ENCODE results near the gene ANTKMT. TPM values are rescaled to one million over a fixed set of nuclear protein-coding genes. Genes with fewer than 3 reads are reported as not detected.

Gene ANTKMT
- total and polyA plus RNA-seq, 2 of the 8 experiments (the other 6 are each of a cell fraction or from before 2014, with no cell fraction given) = 26.5 to 26.6 TPM

DNA sequence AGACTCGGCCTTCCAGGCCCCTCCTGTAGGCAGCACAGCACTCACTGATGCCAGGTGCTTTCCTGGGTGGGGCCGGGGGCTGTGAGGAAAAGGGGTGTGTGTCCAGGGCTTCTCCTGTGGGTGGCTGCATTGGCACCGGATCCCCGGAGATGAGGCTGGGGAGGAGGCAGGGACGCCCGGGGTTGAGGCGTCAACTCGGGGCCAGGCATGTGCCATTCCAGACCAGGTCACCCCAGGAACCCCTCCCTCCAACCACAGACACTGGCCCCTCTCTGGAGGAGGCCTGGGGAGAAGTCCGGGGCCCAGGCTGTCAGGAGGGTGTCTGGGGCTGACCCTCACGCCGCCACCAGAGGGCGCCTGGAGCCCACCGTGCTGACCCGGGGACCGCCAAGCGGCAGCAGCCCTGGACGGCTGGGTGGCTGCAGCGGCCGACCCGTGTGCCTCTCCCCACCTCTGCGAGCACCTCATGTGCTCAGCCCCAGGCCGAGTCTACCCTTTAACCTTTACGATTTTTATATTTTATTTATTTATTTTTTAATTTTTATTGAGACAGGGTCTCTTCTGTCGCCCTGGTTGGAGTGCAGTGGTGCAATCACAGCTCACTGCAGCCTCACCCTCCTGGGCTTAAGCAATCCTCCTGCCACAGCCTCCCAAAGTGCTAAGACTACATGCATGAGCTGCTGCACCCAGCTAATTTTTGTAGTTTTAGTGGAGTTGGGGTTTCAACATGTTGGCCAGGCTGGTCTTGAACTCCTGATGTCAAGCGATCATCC is 9.2 kb upstream of the ANTKMT start (continued):
- TF ChIP-seq, protein P1, sequence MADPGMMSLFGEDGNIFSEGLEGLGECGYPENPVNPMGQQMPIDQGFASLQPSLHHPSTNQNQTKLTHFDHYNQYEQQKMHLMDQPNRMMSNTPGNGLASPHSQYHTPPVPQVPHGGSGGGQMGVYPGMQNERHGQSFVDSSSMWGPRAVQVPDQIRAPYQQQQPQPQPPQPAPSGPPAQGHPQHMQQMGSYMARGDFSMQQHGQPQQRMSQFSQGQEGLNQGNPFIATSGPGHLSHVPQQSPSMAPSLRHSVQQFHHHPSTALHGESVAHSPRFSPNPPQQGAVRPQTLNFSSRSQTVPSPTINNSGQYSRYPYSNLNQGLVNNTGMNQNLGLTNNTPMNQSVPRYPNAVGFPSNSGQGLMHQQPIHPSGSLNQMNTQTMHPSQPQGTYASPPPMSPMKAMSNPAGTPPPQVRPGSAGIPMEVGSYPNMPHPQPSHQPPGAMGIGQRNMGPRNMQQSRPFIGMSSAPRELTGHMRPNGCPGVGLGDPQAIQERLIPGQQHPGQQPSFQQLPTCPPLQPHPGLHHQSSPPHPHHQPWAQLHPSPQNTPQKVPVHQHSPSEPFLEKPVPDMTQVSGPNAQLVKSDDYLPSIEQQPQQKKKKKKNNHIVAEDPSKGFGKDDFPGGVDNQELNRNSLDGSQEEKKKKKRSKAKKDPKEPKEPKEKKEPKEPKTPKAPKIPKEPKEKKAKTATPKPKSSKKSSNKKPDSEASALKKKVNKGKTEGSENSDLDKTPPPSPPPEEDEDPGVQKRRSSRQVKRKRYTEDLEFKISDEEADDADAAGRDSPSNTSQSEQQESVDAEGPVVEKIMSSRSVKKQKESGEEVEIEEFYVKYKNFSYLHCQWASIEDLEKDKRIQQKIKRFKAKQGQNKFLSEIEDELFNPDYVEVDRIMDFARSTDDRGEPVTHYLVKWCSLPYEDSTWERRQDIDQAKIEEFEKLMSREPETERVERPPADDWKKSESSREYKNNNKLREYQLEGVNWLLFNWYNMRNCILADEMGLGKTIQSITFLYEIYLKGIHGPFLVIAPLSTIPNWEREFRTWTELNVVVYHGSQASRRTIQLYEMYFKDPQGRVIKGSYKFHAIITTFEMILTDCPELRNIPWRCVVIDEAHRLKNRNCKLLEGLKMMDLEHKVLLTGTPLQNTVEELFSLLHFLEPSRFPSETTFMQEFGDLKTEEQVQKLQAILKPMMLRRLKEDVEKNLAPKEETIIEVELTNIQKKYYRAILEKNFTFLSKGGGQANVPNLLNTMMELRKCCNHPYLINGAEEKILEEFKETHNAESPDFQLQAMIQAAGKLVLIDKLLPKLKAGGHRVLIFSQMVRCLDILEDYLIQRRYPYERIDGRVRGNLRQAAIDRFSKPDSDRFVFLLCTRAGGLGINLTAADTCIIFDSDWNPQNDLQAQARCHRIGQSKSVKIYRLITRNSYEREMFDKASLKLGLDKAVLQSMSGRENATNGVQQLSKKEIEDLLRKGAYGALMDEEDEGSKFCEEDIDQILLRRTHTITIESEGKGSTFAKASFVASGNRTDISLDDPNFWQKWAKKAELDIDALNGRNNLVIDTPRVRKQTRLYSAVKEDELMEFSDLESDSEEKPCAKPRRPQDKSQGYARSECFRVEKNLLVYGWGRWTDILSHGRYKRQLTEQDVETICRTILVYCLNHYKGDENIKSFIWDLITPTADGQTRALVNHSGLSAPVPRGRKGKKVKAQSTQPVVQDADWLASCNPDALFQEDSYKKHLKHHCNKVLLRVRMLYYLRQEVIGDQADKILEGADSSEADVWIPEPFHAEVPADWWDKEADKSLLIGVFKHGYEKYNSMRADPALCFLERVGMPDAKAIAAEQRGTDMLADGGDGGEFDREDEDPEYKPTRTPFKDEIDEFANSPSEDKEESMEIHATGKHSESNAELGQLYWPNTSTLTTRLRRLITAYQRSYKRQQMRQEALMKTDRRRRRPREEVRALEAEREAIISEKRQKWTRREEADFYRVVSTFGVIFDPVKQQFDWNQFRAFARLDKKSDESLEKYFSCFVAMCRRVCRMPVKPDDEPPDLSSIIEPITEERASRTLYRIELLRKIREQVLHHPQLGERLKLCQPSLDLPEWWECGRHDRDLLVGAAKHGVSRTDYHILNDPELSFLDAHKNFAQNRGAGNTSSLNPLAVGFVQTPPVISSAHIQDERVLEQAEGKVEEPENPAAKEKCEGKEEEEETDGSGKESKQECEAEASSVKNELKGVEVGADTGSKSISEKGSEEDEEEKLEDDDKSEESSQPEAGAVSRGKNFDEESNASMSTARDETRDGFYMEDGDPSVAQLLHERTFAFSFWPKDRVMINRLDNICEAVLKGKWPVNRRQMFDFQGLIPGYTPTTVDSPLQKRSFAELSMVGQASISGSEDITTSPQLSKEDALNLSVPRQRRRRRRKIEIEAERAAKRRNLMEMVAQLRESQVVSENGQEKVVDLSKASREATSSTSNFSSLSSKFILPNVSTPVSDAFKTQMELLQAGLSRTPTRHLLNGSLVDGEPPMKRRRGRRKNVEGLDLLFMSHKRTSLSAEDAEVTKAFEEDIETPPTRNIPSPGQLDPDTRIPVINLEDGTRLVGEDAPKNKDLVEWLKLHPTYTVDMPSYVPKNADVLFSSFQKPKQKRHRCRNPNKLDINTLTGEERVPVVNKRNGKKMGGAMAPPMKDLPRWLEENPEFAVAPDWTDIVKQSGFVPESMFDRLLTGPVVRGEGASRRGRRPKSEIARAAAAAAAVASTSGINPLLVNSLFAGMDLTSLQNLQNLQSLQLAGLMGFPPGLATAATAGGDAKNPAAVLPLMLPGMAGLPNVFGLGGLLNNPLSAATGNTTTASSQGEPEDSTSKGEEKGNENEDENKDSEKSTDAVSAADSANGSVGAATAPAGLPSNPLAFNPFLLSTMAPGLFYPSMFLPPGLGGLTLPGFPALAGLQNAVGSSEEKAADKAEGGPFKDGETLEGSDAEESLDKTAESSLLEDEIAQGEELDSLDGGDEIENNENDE (IDR thresholded peaks at IDR 0.05; ENCODE audit: insufficient replicate concordance, low read length) = no peak
- TF ChIP-seq CBX8 (IDR thresholded peaks at IDR 0.05; ENCODE audit: borderline replicate concordance, low read depth, low read length) = no peak
